Keratinocyte (primary cell): ENCODE results near the gene TNFAIP2. TPM values are rescaled to one million over a fixed set of nuclear protein-coding genes. Genes with fewer than 3 reads are reported as not detected.

Experiments used
- DNase-seq: peaks from one replicate; pipeline ENCODE4 v3.0.0-alpha.2; 2011; ENCODE audit warnings: low read depth, missing footprints, low spot score
- FAIRE-seq: peaks from 2 replicates; lab custom pipeline; 2011; peaks lifted over from hg19 to GRCh38; lab: Jason Lieb, UNC
- H2AFZ ChIP-seq: 2 replicates; pipeline ENCODE4 v1.6.0; 2012; ENCODE audit warnings: low read length, control low read depth, inconsistent platforms; ENCODE audit not compliant: control insufficient read depth
- H3K27ac ChIP-seq: 2 replicates; pipeline ENCODE4 v1.5.1; 2011; ENCODE audit warnings: low read length; ENCODE audit not compliant: control insufficient read depth, insufficient read depth
- H3K27me3 ChIP-seq: 3 replicates; pipeline ENCODE4 v1.6.0; 2011; ENCODE audit warnings: low read length; ENCODE audit not compliant: control insufficient read depth, insufficient read depth; ENCODE audit errors: extremely low read depth
- H3K36me3 ChIP-seq, 2 experiments: 2 replicates in 1 of 2; 3 replicates in 1 of 2; pipeline ENCODE4 v1.5.1; 2011; ENCODE audit warnings: low read length in 2 of 2, mild to moderate bottlenecking in 1 of 2; ENCODE audit not compliant: control insufficient read depth in 2 of 2, insufficient read depth in 2 of 2; ENCODE audit errors: extremely low read depth in 1 of 2
- H3K4me1 ChIP-seq: 3 replicates; pipeline ENCODE4 v1.5.1; 2011; ENCODE audit warnings: low read length; ENCODE audit not compliant: control insufficient read depth, insufficient read depth; ENCODE audit errors: extremely low read depth
- H3K4me2 ChIP-seq: 3 replicates; pipeline ENCODE4 v1.6.0; 2011; ENCODE audit warnings: low read depth, low read length; ENCODE audit not compliant: control insufficient read depth, insufficient read depth; ENCODE audit errors: extremely low read depth
- H3K4me3 ChIP-seq, 3 experiments: fragments of 200-600 bp in 1 of 3; sonication (generic) in 1 of 3; 2 replicates in 2 of 3; 3 replicates in 1 of 3; pipeline ENCODE4 v1.5.1; 2011 to 2016; ENCODE audit warnings: low read length in 3 of 3, mild to moderate bottlenecking in 3 of 3, control low read depth in 2 of 3, inconsistent platforms in 1 of 3, low read depth in 1 of 3, mixed read lengths in 1 of 3, mixed run types in 1 of 3, moderate library complexity in 1 of 3; ENCODE audit not compliant: control insufficient read depth in 2 of 3, insufficient read depth in 2 of 3; ENCODE audit errors: extremely low read depth in 1 of 3
- H3K79me2 ChIP-seq: 2 replicates; pipeline ENCODE4 v1.6.0; 2012; ENCODE audit warnings: low read length; ENCODE audit not compliant: control insufficient read depth, insufficient read depth
- H3K9ac ChIP-seq: 3 replicates; pipeline ENCODE4 v1.6.0; 2011; ENCODE audit warnings: low read length; ENCODE audit not compliant: control insufficient read depth, insufficient read depth; ENCODE audit errors: extremely low read depth
- H3K9me1 ChIP-seq: 3 replicates; pipeline ENCODE4 v1.6.0; 2011; ENCODE audit warnings: low read length; ENCODE audit not compliant: control insufficient read depth, insufficient read depth; ENCODE audit errors: extremely low read depth
- H3K9me3 ChIP-seq: 2 replicates; pipeline ENCODE4 v1.5.1; 2012; ENCODE audit warnings: low read depth, low read length; ENCODE audit not compliant: control insufficient read depth
- H4K20me1 ChIP-seq: 3 replicates; pipeline ENCODE4 v1.6.0; 2011; ENCODE audit warnings: low read length; ENCODE audit not compliant: control insufficient read depth, insufficient read depth; ENCODE audit errors: extremely low read depth
- EZH2 ChIP-seq: IDR thresholded peaks from one replicate; pipeline ENCODE4 v1.6.1; 2012; ENCODE audit warnings: inconsistent platforms, mild to moderate bottlenecking, low read length, moderate library complexity
- dilution Hi-C: fragments of 300-500 bp; cut with MboI; formaldehyde crosslinking; loops from one replicate; pipeline ENCODE4 v1.7.0; 2020; ENCODE audit warnings: low sequenced_read_pairs; ENCODE audit not compliant: extremely low pct_ligation_motif_present
- polyA plus RNA-seq, 5 experiments: library from polyadenylated mRNA; depleted of rRNA in 3 of 5; stranded (reverse) in 3 of 5; stranded (forward) in 1 of 5; unstranded in 1 of 5; fragments of >200 nt; gene quantifications; 1 replicate in 1 of 5; 2 replicates in 3 of 5; 3 replicates in 1 of 5; pipeline versions ENCODE4 v1.2.1 to v1.2.3, GENCODE V29; 2011 to 2012; ENCODE audit warnings: missing spikeins in 2 of 5, low read depth in 1 of 5, low replicate concordance in 1 of 5
- TF ChIP-seq, protein P1 (sequence below), 3 experiments: IDR thresholded peaks in 1 of 3; conservative IDR thresholded peaks in 1 of 3; optimal IDR thresholded peaks in 1 of 3; 2 replicates in 2 of 3; 3 replicates in 1 of 3; pipeline versions ENCODE3 to v1.5.1; 2011; ENCODE audit warnings: low read length in 3 of 3, mild to moderate bottlenecking in 3 of 3, moderate library complexity in 2 of 3, control low read depth in 1 of 3, inconsistent platforms in 1 of 3; ENCODE audit not compliant: insufficient read depth in 2 of 3; ENCODE audit errors: extremely low read depth in 1 of 3

The TNFAIP2 gene
- polyA plus RNA-seq, 1 donor (not counting 4 experiments of a cell fraction or from before 2014, with no cell fraction given): 0.71 TPM

DNA sequence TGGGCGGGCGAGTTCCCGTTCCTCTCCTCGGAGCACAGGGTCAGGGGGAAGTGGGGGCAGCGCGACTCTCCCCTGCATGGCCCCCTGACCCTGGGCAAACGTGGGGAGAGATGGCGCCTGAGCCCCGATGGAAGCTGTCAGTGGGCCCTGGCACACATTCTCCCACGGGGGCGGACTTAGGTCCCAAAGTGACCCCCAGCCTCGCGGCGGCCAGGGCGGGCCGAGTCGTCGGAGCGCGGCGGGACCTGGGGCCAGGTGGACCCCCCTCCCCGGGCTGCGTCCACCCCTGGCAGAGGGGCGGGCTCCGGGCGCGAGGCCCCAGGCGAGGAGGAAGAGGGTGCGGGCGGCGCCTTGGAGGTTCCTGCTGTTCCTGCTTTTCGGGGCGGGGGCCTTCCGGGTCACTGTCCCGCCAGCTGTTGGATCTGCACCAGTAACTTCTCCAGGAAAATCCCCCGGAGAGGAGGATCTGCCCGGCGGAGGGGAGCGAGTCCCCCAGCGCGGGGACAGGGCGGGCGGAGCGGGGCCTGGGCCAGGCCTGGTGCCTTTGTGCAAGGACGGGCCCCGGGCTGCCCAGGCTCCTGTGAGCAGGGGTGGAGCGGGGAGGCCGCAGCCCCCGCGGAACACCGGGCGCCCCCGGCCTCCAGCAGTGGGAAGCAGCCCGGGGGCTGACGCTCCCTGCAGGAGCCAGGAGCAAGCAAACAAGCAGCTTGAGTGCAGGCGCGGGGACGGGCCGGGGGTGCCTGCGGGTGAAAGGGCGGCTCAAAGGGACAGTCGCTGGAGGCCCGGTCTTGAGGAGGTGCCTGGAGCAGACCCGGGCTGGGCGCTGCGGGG, 15.3 kb downstream of the TNFAIP2 start:
- dilution Hi-C loops: no loop called here
- Histone ChIP-seq H3K9ac (no peak overlapping the region), H3K4me3 (no peak overlapping the region), H3K9me1 (no peaks in the 10 kb centered on the region), H3K36me3 (no peaks in the 10 kb centered on the region), H3K79me2 (no peaks in the 10 kb centered on the region), H3K27me3 (peaks cover 35% of the 10 kb centered on the region), H3K4me1 (peaks cover 6% of the 10 kb centered on the region), H3K9me3 (no peaks in the 10 kb centered on the region), H3K27ac (no peak overlapping the region), H4K20me1 (no peaks in the 10 kb centered on the region), H3K4me2 (no peak overlapping the region), H2AFZ (no peak overlapping the region)
- DNase-seq: no peak
- TF ChIP-seq EZH2: no peak
- TF ChIP-seq, protein P1, sequence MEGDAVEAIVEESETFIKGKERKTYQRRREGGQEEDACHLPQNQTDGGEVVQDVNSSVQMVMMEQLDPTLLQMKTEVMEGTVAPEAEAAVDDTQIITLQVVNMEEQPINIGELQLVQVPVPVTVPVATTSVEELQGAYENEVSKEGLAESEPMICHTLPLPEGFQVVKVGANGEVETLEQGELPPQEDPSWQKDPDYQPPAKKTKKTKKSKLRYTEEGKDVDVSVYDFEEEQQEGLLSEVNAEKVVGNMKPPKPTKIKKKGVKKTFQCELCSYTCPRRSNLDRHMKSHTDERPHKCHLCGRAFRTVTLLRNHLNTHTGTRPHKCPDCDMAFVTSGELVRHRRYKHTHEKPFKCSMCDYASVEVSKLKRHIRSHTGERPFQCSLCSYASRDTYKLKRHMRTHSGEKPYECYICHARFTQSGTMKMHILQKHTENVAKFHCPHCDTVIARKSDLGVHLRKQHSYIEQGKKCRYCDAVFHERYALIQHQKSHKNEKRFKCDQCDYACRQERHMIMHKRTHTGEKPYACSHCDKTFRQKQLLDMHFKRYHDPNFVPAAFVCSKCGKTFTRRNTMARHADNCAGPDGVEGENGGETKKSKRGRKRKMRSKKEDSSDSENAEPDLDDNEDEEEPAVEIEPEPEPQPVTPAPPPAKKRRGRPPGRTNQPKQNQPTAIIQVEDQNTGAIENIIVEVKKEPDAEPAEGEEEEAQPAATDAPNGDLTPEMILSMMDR (optimal IDR thresholded peaks at IDR 0.05 in 1 of 3, IDR thresholded peaks at IDR 0.05 in 1 of 3, conservative IDR thresholded peaks at IDR 0.05 in 1 of 3; ENCODE audit: extremely low read depth in 1 of 3, insufficient read depth in 2 of 3, low read length in 3 of 3): no peak
- FAIRE-seq: no peak

DNA sequence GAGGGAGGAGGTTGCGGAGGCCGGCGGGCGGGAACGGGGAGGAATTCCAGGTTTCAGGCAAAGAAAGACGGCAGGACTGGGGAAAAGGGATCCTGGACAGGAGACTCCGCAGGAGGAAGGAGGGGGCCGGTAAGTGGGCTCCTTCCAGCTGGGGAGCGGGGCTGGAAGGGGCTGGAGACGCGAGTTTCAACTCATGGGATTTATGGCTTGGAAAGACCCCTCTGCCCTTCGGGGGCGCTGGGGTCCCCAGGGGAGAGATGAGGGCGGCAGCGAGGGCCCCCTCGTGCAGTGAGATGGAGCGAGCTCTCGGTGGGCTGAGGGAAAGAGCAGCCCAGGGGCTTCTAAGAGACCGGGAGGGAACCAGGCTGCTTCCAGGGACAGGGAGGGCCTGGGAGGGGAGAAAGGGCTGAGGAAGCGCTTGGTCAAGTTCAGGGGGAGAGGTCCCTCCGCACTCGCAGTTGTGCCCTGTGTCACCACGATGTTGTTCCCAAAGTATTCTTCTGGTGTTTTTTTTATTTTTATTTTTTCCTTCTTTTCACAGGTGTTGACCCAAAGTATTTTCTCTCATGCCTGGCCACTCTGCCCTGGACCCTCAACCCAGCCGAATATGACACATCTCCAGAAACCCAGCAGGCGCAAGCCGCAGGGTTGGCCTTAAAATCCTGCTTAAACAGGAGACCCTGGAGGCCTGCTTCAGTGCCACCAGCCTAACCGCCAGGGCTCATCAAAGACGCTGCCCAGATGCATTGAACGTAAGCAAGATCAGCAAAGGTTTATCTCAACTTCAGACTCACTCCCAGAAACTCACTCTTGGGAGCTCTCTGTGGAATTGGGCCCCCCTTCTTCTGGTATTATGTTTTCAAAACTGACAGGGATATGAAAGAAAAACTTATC, 16.1 kb downstream of the TNFAIP2 start:
- TF ChIP-seq EZH2: no peak
- TF ChIP-seq, protein P1 (optimal IDR thresholded peaks at IDR 0.05 in 1 of 3, IDR thresholded peaks at IDR 0.05 in 1 of 3, conservative IDR thresholded peaks at IDR 0.05 in 1 of 3; ENCODE audit: extremely low read depth in 1 of 3, insufficient read depth in 2 of 3, low read length in 3 of 3): no peak
- H3K27me3 ChIP-seq: peaks cover 35% of the 10 kb centered on the region
- no peak overlapping the region for H3K4me3 ChIP-seq
- peaks cover 8% of the 10 kb centered on the region for H3K4me1 ChIP-seq
- H3K36me3 ChIP-seq: no peaks in the 10 kb centered on the region
- dilution Hi-C loops: no loop called here
- H2AFZ ChIP-seq: no peak overlapping the region
- no peak overlapping the region for H3K27ac ChIP-seq
- DNase-seq: no peak
- H3K9me3 ChIP-seq: no peaks in the 10 kb centered on the region
- H3K9ac ChIP-seq: no peak overlapping the region
- no peak for FAIRE-seq
- no peaks in the 10 kb centered on the region for H4K20me1 ChIP-seq
- H3K79me2 ChIP-seq: no peaks in the 10 kb centered on the region
- H3K4me2 ChIP-seq: no peak overlapping the region
- H3K9me1 ChIP-seq: no peaks in the 10 kb centered on the region
